ENCODE results near the gene SULT2B1.

SULT2B1 gene

GRCh38 chr19:48617146-48617937 lies 65.4 kb downstream of the SULT2B1 start:
- 0 out of 2 replicates have a peak, but pooled peaks have one; percentile 7 for TF ChIP-seq CTCF (IDR thresholded peaks at IDR 0.05)

- no peak for TF ChIP-seq CTCF (IDR thresholded peaks at IDR 0.05)
Measured at GRCh38 chr19:48618278-48618915, 66.4 kb downstream of the SULT2B1 start.

GRCh38 chr19:48618916-48619691 lies 67.1 kb downstream of the SULT2B1 start, which contains the start of the genes RPL18 and SPHK2:
TSS of gene RPL18 (minus strand) at chr19:48619178. CDS start at chr19:48619143, 35 bp downstream.
TSS of gene SPHK2 (plus strand) at chr19:48619506. CDS start at chr19:48620515, 1,009 bp downstream.
- no peak for TF ChIP-seq CTCF (IDR thresholded peaks at IDR 0.05)

GRCh38 chr19:48619692-48620585 lies 68.0 kb downstream of the SULT2B1 start:
- no peak for TF ChIP-seq CTCF (IDR thresholded peaks at IDR 0.05)

- no peak for TF ChIP-seq CTCF (IDR thresholded peaks at IDR 0.05)
Measured at GRCh38 chr19:48623556-48624066, 71.6 kb downstream of the SULT2B1 start.

- no peak for TF ChIP-seq CTCF (IDR thresholded peaks at IDR 0.05)
Measured at GRCh38 chr19:48624067-48624594, 72.2 kb downstream of the SULT2B1 start.
